GM19023 (cell line): ENCODE results near the gene CLEC2B.
"Not testable (repeated sequence)": the region's sequence is repeated elsewhere in the genome, so short reads cannot be mapped to it uniquely, and the experiment has no call there.

ENCODE experiments used
- ATAC-seq: cut with Tn5 transposase; IDR thresholded peaks from one replicate; pipeline ENCODE4 v1.9.1; 2021; ENCODE audit warnings: mild to moderate bottlenecking, moderate library complexity; ENCODE audit not compliant: unreplicated experiment

Gene CLEC2B

DNA sequence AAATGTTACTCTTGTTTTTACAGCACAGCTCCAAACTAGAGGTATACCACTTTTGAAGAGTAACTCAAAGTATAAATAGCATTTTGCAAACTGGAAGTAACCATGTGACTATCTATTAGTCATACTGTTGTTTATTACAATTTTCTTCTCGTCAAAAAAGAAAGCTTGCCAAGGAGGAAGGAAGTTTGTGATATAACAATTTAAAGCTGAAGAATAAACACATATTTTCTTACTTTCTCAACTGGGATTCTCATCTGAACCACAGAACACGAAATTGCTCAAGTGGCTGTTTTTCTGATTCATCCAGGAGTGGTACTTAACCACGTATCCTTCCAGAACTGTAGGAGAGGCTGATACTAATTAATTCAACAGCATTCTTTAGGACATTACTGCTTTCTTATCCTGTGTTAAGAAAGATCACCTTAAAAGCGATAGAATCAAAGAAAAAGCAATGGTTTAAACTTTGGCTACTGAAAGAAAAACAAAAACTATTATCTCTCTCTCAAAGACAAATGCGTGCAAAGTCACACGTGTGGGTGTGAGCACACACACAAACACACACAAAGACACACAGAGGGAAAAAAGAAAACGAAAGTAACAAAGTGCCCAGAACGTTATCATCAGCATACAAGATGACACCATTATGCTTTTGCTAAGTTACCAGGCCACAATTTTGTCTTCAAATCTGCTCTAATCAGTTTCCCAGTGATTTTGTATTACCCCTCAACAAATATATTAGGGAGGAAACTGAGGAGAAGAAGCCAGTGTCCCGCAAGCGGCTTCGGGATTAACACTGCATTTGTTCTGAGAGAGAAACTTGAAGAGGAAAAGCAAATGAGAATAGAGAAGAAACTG is at the start of gene CLEC2B:
CLEC2B (minus strand) TSS at position 48 of the 855 bp plus-strand sequence.
- no peak for ATAC-seq

DNA sequence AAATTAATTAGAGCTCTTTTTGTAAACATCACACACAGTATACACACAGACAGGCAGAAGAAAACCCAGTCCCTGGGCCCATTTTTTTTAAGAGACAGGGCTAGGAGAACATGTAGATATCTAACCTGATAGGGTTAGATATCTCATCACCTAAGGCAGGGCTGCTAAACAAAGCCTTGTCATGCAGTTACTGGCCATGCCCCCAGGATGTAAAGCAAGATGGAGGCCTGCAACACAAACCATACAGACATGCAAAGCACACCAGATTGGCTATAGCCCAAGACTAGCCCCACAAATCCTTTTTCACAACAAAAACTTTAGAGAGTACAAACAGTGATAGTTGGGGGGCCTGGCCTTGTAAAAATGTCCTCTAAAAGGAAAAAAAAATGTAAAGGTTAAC is 42.6 kb upstream of the CLEC2B start:
- no peak for ATAC-seq

DNA sequence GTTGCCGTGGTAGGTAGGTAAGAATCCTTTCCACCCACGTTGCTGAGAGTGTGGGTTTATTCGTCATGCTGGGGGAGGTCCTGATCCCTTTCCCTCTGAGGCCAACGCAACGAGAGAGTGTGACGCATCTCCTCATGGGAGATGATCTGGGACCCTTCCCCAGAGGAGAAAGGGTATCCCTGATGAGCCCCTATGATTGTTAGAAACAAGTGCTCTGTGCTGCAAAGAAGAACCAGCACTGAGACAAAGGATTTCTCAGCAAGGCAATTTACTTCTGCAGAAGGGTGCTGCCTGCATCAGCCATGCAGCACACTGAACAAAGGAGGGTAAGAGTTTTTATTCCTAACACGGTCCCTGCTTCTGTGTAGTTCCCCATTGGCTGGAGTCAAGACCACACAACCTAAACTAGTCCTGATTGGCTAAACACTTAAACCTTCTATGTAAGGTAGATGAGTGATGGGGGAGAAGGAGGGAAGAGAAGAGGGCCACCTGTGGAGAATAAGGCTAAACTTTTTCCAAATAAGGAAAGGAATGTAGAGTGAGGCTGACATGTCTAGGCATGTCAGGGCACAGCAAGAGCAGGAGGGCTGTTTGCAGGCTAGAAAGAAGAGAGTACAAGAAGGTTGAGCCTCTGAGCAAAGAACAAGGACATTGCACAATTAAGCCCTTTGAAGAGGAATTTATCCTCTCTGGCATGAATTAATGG is 41.7 kb upstream of the CLEC2B start:
- ATAC-seq, result no peak

GRCh38 chr12:9909724-9910123 is 40.6 kb upstream of the CLEC2B start:
- no peak for ATAC-seq

DNA sequence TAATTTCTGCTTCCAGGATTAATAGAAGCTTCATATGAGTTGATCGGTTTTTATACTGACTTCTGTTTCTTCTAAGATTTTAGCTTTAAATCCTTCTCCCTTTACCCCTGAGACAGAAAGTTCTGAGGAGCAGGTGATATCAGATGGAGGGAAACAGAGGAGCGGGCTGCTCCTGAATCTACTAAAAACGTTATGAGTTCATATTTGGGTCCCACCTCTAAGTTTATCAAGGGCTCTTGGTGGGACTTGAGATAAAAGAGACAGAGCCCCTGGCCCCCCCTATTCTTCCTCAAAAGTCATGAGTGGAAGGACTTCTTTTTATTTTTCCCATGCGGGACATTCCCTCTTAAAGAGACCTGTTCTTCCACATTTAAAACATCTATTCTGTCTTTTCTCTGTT is 39.2 kb upstream of the CLEC2B start:
- no peak for ATAC-seq

GRCh38 chr12:9907769-9908168 is 38.6 kb upstream of the CLEC2B start:
- no peak for ATAC-seq

DNA sequence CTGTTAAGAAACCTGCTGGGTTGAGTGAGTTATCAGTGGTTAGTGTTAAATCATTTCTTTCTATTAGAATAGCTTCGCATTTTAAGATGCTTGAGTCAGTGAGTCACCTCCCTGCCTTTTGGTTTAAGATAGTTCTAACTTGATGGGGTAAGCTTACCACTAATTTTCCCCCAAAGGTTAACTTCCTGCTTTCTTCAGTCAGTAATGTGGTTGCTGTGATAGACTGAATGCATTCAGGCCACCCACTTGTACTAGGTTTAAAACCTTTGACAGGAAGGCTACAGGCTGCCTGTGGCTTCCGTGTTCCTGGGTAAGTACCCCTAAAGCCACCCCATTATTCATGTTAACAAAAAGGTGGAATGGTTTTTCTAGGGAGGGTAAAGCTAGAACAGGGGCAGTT is 37.7 kb upstream of the CLEC2B start:
- ATAC-seq, result no peak

GRCh38 chr12:9902539-9903228 is 33.5 kb upstream of the CLEC2B start:
- no peak for ATAC-seq

- no peak for ATAC-seq
Observed at GRCh38 chr12:9900930-9901329, 31.8 kb upstream of the CLEC2B start.

- ATAC-seq, result no peak
Observed at GRCh38 chr12:9899209-9899608, 30.1 kb upstream of the CLEC2B start.

- no peak for ATAC-seq
Observed at GRCh38 chr12:9897535-9897934, 28.4 kb upstream of the CLEC2B start.

GRCh38 chr12:9895215-9895971 is 26.2 kb upstream of the CLEC2B start:
- ATAC-seq, result no peak

- no peak for ATAC-seq
Observed at GRCh38 chr12:9888665-9889273, 19.6 kb upstream of the CLEC2B start.

DNA sequence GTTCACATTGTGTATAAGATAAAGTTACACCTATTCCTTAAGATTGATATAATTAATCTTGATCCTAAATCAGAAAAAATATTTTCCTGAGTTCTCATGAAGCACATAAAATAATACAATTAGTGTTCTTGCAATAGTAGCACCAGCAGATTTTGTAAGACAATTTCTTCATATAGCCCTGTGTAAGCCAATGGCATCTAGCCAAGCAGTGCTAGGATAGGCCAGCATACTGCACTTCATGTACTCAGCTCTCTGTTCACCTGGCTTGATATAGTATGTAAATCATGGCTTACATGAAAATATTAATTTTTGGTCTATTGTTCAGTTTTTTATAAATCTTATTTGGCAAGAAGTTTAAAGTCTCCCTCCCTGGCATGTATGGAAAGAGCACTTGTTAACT is 14.0 kb upstream of the CLEC2B start:
- ATAC-seq, result no peak

GRCh38 chr12:9881988-9882387 is 12.8 kb upstream of the CLEC2B start:
- ATAC-seq, result no peak

DNA sequence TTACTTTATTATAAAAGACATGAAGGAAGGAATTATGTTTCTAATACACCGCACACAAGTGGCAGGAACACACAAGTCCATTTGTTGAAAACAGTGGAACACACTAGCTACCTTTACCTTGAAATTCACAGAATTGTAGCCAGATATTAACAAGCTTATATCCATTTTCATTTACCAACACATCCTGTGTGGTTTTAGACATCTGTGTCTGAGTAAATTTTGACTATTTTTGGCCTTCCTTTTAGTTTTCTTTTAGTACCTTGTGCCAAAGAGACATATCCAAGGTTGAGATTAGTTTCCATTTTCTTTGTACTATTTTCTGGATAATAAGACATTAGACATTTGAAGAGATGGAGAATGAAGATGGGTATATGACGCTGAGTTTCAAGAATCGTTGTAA is 12.1 kb upstream of the CLEC2B start, which contains the start of gene KLRF2:
KLRF2 (plus strand) TSS at position 244 of the 400 bp plus-strand sequence; CDS start at position 351, 107 bp downstream.
- no peak for ATAC-seq

DNA sequence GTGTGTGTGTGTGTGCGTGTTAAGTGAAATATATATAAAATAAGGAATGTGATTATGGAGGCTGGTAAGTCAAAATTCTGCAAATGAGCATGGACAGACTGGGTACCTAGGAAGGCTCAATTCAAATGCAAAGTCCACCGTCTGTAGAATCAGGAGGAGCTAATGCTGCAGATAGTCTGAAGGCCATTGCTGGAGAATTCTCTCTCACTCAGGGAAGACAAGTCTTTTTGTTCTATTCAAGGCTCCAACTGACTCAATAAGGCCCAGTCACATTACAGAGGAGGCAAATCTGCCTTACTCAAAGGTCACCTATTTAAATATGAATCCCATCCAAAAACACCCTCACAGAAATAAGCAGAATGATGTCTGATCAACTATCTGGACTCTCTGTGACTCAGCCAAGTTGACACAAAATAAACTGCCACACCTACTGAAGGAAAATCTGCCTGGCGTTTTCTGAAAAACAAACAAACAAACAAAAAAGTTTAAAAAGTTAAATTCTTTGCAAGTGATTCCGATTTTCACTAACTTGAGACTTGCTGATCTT is 11.5 kb upstream of the CLEC2B start:
- ATAC-seq, result no peak

DNA sequence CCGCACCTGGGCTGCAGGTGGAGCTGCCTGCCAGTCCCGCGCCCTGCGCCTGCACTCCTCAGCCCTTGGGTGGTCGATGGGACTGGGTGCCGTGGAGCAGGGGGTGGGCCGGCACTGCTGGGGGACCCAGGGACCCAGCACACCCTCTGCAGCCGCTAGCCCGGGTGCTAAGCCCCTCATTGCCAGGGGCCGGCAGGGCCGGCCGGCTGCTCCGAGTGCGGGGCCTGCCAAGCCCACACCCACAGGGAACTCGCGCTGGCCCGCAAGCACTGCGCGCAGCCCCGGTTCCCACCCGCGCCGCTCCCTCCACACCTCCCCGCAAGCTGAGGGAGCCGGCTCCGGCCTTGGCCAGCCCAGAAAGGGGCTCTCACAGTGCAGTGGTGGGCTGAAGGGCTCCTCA is 7.0 kb upstream of the CLEC2B start:
- ATAC-seq, result not testable (repeated sequence)

DNA sequence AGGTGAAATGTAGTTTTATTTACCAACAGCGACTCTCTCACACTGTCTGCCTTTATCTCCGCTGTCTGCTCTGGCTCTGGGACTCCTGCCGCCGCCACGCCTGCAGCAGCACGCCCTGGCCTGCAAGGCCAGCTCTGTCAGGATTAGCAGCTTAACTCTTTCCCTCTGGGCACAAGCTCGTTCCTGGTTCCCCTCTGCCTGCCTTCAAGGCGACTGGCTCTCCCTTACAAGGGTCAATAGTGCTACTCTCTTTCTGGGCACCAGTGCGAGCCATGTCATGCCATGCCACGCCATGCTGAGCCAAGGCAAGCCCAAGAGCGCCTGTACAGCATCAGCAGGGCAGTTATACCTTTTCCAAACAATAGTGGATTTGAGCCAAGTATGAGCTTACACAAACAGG is 3.6 kb upstream of the CLEC2B start:
- ATAC-seq, result no peak

GRCh38 chr12:9872162-9872561 is 3.0 kb upstream of the CLEC2B start:
- no peak for ATAC-seq
